ENCODE data around the gene MYL6B. TPM values are rescaled to one million over a fixed set of nuclear protein-coding genes. Genes with fewer than 3 reads are reported as not detected.

Gene MYL6B
- polyA plus RNA-seq, 4 donors = 138 to 185 (median 160) TPM

DNA sequence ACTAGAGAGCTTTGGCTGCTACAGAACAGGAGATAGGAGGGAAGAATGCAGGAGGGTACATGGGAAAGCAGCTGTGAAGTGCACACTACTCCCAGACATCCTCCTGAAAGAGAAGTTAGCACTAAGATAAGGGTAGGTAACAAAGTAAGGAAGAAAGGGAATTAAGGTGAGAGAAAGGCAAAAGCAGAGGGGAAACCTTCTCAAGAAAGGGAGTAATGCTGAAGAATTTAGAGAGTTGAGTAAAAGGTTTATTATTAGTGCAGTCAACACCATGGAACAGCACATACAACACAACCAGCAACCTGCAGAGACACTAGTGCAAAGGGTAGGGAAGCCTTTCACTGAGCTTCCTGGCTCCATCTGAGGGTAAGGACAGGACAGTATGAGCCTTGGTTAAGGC, 51.9 kb downstream of the MYL6B start:
- no peak for DNase-seq (ENCODE audit: low read depth in 4 of 4, low spot score in 3 of 4)

DNA sequence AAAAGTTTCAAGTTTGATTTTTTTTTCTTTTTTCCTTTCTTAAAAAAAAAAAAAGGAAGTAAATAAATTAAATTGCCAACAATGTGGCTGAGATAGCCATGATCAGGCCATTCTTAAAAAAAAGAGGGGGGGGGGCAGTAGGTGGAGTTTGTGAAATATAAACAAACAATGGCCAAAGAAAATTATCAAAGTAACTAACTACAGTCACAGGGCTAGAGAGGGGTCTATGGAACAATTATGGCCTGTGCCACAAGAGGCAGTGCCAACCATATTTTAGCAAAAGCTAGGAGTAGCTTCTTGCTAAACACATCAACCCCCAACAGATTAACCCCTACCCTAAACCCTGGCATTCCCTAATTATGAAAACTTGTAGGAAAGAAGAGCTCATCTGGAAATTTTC, 53.1 kb downstream of the MYL6B start:
- DNase-seq (ENCODE audit: low read depth in 4 of 4, low spot score in 3 of 4) = no peak

DNA sequence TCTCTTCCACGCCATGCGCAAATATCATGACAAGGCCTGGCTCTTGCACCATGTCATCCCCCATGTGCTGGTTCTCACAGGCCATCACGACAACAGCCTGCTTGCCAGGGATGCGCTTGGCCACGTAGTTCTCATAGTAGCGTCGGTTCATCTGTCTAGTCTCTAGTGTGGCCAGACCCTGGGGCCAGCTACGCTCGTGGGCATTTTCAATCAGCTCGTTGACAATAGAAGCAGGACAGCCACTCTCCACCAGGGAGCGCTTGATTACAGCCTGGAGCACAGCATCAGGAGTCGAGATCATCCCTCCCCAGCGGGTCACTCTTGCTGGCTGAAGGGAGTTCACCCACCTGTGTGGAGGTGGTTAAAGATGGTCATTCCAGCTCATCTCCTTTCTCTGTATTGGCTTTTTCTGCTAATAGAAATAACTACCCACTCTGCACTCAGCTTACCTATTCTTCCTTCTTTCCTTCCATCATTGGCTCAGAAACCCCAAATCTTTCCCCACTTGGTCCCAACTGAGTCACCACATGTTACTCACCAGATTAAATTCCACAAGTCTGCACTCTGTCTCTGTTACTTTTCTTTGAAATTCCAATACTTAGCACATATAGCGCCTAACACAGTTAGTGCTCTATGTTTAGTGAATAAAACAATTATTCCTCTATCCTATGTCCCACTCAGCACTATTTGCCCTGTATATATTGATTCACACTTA, 54.2 kb downstream of the MYL6B start:
- no peak for DNase-seq (ENCODE audit: low read depth in 4 of 4, low spot score in 3 of 4)

Other genes starting within 250 kb of the MYL6B start
- 10 to 100 TPM; 28.1 to 39.1 (median 35.7) TPM for gene PYM1, start 224.7 kb upstream of the MYL6B start, polyA plus RNA-seq (ENCODE audit: insufficient read length in 4 of 4)
- gene DGKA, start 221.4 kb upstream of the MYL6B start, polyA plus RNA-seq (ENCODE audit: insufficient read length in 4 of 4) = 10 to 100 TPM; 18.2 to 28.1 (median 23.5) TPM
- 1 to 10 TPM; 2.0 to 4.2 (median 3.2) TPM for gene PMEL, start 186.5 kb upstream of the MYL6B start, polyA plus RNA-seq (ENCODE audit: insufficient read length in 4 of 4)
- 10 to 100 TPM; 58.8 to 71.5 (median 66.9) TPM for gene CDK2, start 185.8 kb upstream of the MYL6B start, polyA plus RNA-seq (ENCODE audit: insufficient read length in 4 of 4)
- 100 to 1,000 TPM; 140 to 172 (median 166) TPM for gene RAB5B, start 178.5 kb upstream of the MYL6B start, polyA plus RNA-seq (ENCODE audit: insufficient read length in 4 of 4)
- gene SUOX, start 155.3 kb upstream of the MYL6B start, polyA plus RNA-seq (ENCODE audit: insufficient read length in 4 of 4) = 10 to 100 TPM; 34.7 to 50.6 (median 45.9) TPM
- 10 to 100 TPM; 16.3 to 24.3 (median 17.7) TPM for gene IKZF4, start 131.5 kb upstream of the MYL6B start, polyA plus RNA-seq (ENCODE audit: insufficient read length in 4 of 4)
- gene RPS26, start 110.7 kb upstream of the MYL6B start, polyA plus RNA-seq (ENCODE audit: insufficient read length in 4 of 4) = 100 to 1,000 TPM in 3 of 4 donors, 10 to 100 TPM in 1; 92.7 to 593 (median 231) TPM
- 100 to 1,000 TPM in 1 of 4 donors, 10 to 100 TPM in 2, 1 to 10 TPM in 1; 6.8 to 103 (median 77.2) TPM for gene ERBB3, start 72.4 kb upstream of the MYL6B start, polyA plus RNA-seq (ENCODE audit: insufficient read length in 4 of 4)
- 100 to 1,000 TPM; 104 to 166 (median 154) TPM for gene PA2G4, start 48.0 kb upstream of the MYL6B start, polyA plus RNA-seq (ENCODE audit: insufficient read length in 4 of 4)
- 1,000 to 10,000 TPM; 4,554 to 5,864 (median 4,890) TPM for gene RPL41, start 36.0 kb upstream of the MYL6B start, polyA plus RNA-seq (ENCODE audit: insufficient read length in 4 of 4)
- gene ZC3H10, start 34.3 kb upstream of the MYL6B start, polyA plus RNA-seq (ENCODE audit: insufficient read length in 4 of 4) = 1 to 10 TPM; 4.7 to 6.5 (median 5.7) TPM
- 10 to 100 TPM; 66.2 to 79.3 (median 74.2) TPM for gene ESYT1, start 24.3 kb upstream of the MYL6B start, polyA plus RNA-seq (ENCODE audit: insufficient read length in 4 of 4)
- gene MYL6, start 5.8 kb downstream of the MYL6B start, polyA plus RNA-seq (ENCODE audit: insufficient read length in 4 of 4) = 1,000 to 10,000 TPM; 1,577 to 1,968 (median 1,895) TPM
- 100 to 1,000 TPM; 106 to 137 (median 129) TPM for gene SMARCC2, start 36.9 kb downstream of the MYL6B start, polyA plus RNA-seq (ENCODE audit: insufficient read length in 4 of 4)
- gene RNF41, start 69.3 kb downstream of the MYL6B start, polyA plus RNA-seq (ENCODE audit: insufficient read length in 4 of 4) = 10 to 100 TPM; 42.5 to 43.6 (median 43.3) TPM
- 10 to 100 TPM; 26.5 to 31.0 (median 30.3) TPM for gene NABP2, start 71.8 kb downstream of the MYL6B start, polyA plus RNA-seq (ENCODE audit: insufficient read length in 4 of 4)
- 10 to 100 TPM in 3 of 4 donors, 1 to 10 TPM in 1; 3.0 to 63.3 (median 44.9) TPM for gene SLC39A5, start 77.5 kb downstream of the MYL6B start, polyA plus RNA-seq (ENCODE audit: insufficient read length in 4 of 4)
- 10 to 100 TPM; 23.8 to 42.5 (median 28.9) TPM for gene ANKRD52, start 105.8 kb downstream of the MYL6B start, polyA plus RNA-seq (ENCODE audit: insufficient read length in 4 of 4)
- 10 to 100 TPM; 11.0 to 21.2 (median 15.5) TPM for gene COQ10A, start 114.4 kb downstream of the MYL6B start, polyA plus RNA-seq (ENCODE audit: insufficient read length in 4 of 4)
- 100 to 1,000 TPM; 114 to 224 (median 198) TPM for gene CS, start 147.7 kb downstream of the MYL6B start, polyA plus RNA-seq (ENCODE audit: insufficient read length in 4 of 4)
- gene CNPY2, start 163.4 kb downstream of the MYL6B start, polyA plus RNA-seq (ENCODE audit: insufficient read length in 4 of 4) = 100 to 1,000 TPM in 3 of 4 donors, 10 to 100 TPM in 1; 95.9 to 159 (median 151) TPM
- gene PAN2, start 181.4 kb downstream of the MYL6B start, polyA plus RNA-seq (ENCODE audit: insufficient read length in 4 of 4) = 100 to 1,000 TPM in 2 of 4 donors, 10 to 100 TPM in 2; 48.7 to 116 (median 92.9) TPM
- gene IL23A, start 186.3 kb downstream of the MYL6B start, polyA plus RNA-seq (ENCODE audit: insufficient read length in 4 of 4) = 1 to 10 TPM in 1 of 4 donors, under 1 TPM in 3; 0.57 to 1.3 (median 0.77) TPM
- 100 to 1,000 TPM in 3 of 4 donors, 10 to 100 TPM in 1; 78.8 to 139 (median 105) TPM for gene STAT2, start 207.5 kb downstream of the MYL6B start, polyA plus RNA-seq (ENCODE audit: insufficient read length in 4 of 4)
- under 1 TPM in 1 of 4 donors, not detected in 3; 0.13 TPM for gene APOF, start 210.3 kb downstream of the MYL6B start, polyA plus RNA-seq (ENCODE audit: insufficient read length in 4 of 4)